Gastrocnemius medialis (tissue), 4 donors: ENCODE measurements around the gene PXT1.

Experiments used
- CTCF ChIP-seq, 5 experiments: fragments of 450-650 bp in 3 of 5; fragments of 200-600 bp in 2 of 5; sonication (generic) in 2 of 5; IDR thresholded peaks in 4 of 5; conservative IDR thresholded peaks in 1 of 5; 1 replicate in 4 of 5; 2 replicates in 1 of 5; pipeline ENCODE4 v1.5.1; 2016 to 2019; ENCODE audit warnings: antibody characterized with exemption in 5 of 5, mild to moderate bottlenecking in 3 of 5, moderate library complexity in 3 of 5
- POLR2A ChIP-seq, 2 donors: fragments of 450-650 bp; IDR thresholded peaks; one replicate each; pipeline ENCODE4 v1.6.1; 2017; ENCODE audit warnings: antibody characterized with exemption in 2 of 2, mild to moderate bottlenecking in 2 of 2, moderate library complexity in 2 of 2

- TF ChIP-seq CTCF (IDR thresholded peaks at IDR 0.05 in 4 of 5, conservative IDR thresholded peaks at IDR 0.05 in 1 of 5) (no peak), POLR2A (IDR thresholded peaks at IDR 0.05) (no peak)
These were observed 45.0 kb upstream of the PXT1 start for GRCh38 chr6:36487698-36488097.
